Testis (tissue), 3 donors: Measurements from ENCODE around the gene PSMA3. TPM values are rescaled to one million over a fixed set of nuclear protein-coding genes. Genes with fewer than 3 reads are reported as not detected.

Experiments used
- DNase-seq: peaks from one replicate; pipeline ENCODE4 v3.0.0-alpha.2; 2019
- H3K27ac ChIP-seq, 2 donors: fragments of 200-600 bp; sonication (generic); one replicate each; pipeline ENCODE4 v1.5.1; 2019
- H3K27me3 ChIP-seq: fragments of 200-600 bp; sonication (generic); one replicate; pipeline ENCODE4 v1.5.1; 2019
- H3K36me3 ChIP-seq: fragments of 200-600 bp; sonication (generic); one replicate; pipeline ENCODE4 v1.5.1; 2017; ENCODE audit warnings: low read depth; ENCODE audit errors: missing control alignments
- H3K4me1 ChIP-seq: fragments of 200-600 bp; sonication (generic); one replicate; pipeline ENCODE4 v1.5.1; 2019
- H3K4me3 ChIP-seq, 2 donors: fragments of 200-600 bp; sonication (generic); one replicate each; pipeline ENCODE4 v1.5.1; 2017 to 2019
- H3K9me3 ChIP-seq: fragments of 200-600 bp; sonication (generic); one replicate; pipeline ENCODE4 v1.5.1; 2017
- POLR2A ChIP-seq: fragments of 450-650 bp; IDR thresholded peaks from one replicate; pipeline ENCODE4 v1.6.1; 2017; ENCODE audit warnings: antibody characterized with exemption, mild to moderate bottlenecking, moderate library complexity
- WGBS, 2 donors: methylation state at CpG; one replicate each; pipeline ENCODE4 v1.1.5; 2018; 5-methylcytosine and 5-hydroxymethylcytosine counted together
- intact Hi-C: fragments of 100-400 bp; cut with DNase I; formaldehyde crosslinking; loops from one replicate; pipeline ENCODE4 v1.15.1; 2023; ENCODE audit warnings: low total_unique reads
- polyA plus RNA-seq: library from polyadenylated mRNA; stranded (reverse); fragments of 350-450 nt; fragmentation: Illumina TruSeq; extraction: RNeasy Lipid Tissue Mini Kit (QIAGEN cat#74804); gene quantifications from one replicate; pipeline ENCODE4 v1.2.3, GENCODE V29; 2014; ENCODE audit warnings: low read depth, low replicate concordance; ENCODE audit not compliant: insufficient read depth
- total RNA-seq, 2 donors: library from RNA; depleted of rRNA; stranded (reverse); fragments of >200 nt; gene quantifications; one replicate each; pipeline ENCODE4 v1.2.3, GENCODE V29; 2016
- TF ChIP-seq, protein P1 (sequence below), 3 experiments: fragments of 450-650 bp in 2 of 3; fragments of 200-600 bp in 1 of 3; sonication (generic) in 1 of 3; IDR thresholded peaks; one replicate each; pipeline ENCODE4 v1.5.1; 2016 to 2019; ENCODE audit warnings: antibody characterized with exemption in 3 of 3, mild to moderate bottlenecking in 2 of 3, moderate library complexity in 1 of 3

PSMA3 gene
- total and polyA plus RNA-seq, 3 donors from 2014 or later: 84.0 to 88.7 (median 87.6) TPM

DNA sequence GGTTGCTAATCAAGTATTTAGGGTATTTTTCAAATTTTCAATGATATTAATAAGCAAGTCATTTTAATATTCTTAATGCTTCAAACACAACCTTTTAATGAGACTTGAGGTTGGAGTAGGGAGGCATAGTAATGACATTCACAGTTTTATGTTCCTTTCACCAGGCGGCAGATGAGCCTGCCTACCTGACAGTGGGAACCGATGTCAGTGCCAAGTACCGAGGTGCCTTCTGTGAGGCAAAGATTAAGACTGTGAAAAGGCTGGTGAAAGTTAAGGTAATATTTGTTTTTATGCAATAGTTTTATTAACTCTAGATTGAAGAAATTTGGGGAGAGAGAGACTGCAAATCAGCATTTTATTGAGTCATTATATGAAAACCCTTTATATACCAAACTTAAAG, 56.8 kb downstream of the PSMA3 start:
- H3K4me3 ChIP-seq: no peak overlapping the region
- no peaks in the 10 kb centered on the region for H3K36me3 ChIP-seq
- peaks cover 12% of the 10 kb centered on the region for H3K4me1 ChIP-seq
- no peaks in the 10 kb centered on the region for H3K27me3 ChIP-seq
- no peak for TF ChIP-seq POLR2A
- TF ChIP-seq, protein P1, sequence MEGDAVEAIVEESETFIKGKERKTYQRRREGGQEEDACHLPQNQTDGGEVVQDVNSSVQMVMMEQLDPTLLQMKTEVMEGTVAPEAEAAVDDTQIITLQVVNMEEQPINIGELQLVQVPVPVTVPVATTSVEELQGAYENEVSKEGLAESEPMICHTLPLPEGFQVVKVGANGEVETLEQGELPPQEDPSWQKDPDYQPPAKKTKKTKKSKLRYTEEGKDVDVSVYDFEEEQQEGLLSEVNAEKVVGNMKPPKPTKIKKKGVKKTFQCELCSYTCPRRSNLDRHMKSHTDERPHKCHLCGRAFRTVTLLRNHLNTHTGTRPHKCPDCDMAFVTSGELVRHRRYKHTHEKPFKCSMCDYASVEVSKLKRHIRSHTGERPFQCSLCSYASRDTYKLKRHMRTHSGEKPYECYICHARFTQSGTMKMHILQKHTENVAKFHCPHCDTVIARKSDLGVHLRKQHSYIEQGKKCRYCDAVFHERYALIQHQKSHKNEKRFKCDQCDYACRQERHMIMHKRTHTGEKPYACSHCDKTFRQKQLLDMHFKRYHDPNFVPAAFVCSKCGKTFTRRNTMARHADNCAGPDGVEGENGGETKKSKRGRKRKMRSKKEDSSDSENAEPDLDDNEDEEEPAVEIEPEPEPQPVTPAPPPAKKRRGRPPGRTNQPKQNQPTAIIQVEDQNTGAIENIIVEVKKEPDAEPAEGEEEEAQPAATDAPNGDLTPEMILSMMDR (IDR thresholded peaks at IDR 0.05): no peak
- DNase-seq: no peak
- WGBS, 2 donors: 78 to 92% methylated on average over 3 of the region's 3 CpGs
- intact Hi-C loops: no loop called here
- H3K27ac ChIP-seq: no peak overlapping the region
- H3K9me3 ChIP-seq: no peaks in the 10 kb centered on the region

DNA sequence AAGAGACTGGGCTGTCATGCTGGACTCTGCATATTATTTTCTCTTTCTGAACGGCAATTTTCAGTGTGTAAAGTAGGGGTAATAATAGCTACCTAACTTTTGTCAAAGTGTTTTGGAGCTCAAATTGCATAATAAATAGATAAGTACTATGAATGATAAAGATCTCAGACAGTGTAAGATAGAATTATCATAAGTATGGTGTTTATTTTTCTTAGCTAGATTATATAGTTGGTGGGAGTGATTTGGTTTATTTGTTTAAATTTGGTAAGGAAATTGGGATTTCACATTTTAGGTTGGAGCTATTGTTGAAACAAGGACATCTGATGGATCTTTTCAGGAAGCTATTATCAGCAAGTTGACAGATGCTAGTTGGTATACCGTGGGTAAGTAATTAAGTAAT, 61.1 kb downstream of the PSMA3 start:
- 73 to 82% methylated on average over 2 of the region's 2 CpGs for WGBS, 2 donors
- intact Hi-C loops: no loop called here
- no peak overlapping the region for H3K4me3 ChIP-seq
- H3K4me1 ChIP-seq: no peaks in the 10 kb centered on the region
- no peaks in the 10 kb centered on the region for H3K9me3 ChIP-seq
- no peak overlapping the region for H3K27ac ChIP-seq
- no peak for DNase-seq
- H3K36me3 ChIP-seq: no peaks in the 10 kb centered on the region
- no peak for TF ChIP-seq POLR2A
- TF ChIP-seq, protein P1 (IDR thresholded peaks at IDR 0.05): no peak
- H3K27me3 ChIP-seq: no peaks in the 10 kb centered on the region

DNA sequence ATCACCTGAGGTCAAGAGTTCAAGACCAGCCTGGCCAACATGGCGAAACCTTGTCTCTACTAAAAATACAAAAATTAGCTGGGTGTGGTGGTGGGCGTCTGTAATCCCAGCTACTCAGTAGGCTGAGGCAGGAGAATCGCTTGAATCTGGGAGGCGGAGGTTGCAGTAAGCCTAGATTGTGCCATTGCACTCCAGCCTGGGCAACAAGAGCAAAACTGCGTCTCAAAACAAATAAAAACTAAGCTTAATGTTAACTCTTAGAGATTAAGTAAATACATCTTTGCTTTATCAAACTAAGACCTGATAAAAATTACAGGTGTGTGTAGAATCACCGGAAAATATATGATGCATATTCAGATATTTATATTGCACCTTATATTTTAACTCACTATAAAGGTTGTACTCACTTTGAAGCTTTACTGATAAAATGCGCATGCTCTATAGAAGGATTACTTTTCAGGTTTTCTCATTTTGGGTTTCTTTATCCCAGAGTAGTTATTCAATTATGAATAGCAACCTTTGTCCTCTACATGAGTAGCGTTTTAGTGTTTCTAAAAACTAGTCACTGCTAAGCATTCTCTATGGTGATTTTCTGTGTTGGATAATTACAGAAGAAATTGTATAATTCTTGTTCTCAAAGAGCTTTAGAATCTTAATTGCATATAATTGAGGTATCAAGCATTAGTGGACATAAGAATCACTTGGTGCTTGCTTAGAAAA, 63.1 kb downstream of the PSMA3 start:
- WGBS, 2 donors: 88 to 90% methylated on average over 8 of the region's 8 CpGs
- TF ChIP-seq POLR2A: no peak
- TF ChIP-seq, protein P1 (IDR thresholded peaks at IDR 0.05): no peak

DNA sequence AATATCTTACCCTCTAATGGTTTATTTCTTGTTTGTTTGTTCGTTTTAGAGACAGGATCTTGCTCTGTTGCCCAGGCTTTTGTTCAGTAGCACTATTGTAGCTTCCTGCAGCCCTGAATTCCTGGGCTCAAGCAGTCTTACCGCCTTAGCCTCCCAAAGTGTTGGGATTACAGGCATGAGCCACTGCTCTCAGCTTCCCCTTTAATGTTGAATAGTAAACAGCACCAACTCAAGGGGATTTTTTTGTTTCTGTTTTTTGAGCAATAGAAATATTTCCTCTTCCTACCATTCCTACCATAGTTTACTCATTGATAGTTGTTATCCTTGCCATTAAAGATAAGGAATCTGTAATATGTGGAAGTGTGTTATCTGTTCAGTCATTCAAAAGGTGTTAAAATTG, 64.4 kb downstream of the PSMA3 start:
- Histone ChIP-seq H3K27me3 (no peaks in the 10 kb centered on the region), H3K4me1 (no peaks in the 10 kb centered on the region), H3K27ac (no peak overlapping the region), H3K4me3 (no peak overlapping the region), H3K9me3 (no peaks in the 10 kb centered on the region), H3K36me3 (no peaks in the 10 kb centered on the region)
- DNase-seq: no peak
- TF ChIP-seq, protein P1 (IDR thresholded peaks at IDR 0.05): no peak
- no peak for TF ChIP-seq POLR2A
- WGBS, 2 donors: 88 to 89% methylated on average over 2 of the region's 2 CpGs
- intact Hi-C loops: no loop called here

More for the DNA sequence above, 63.1 kb downstream of the PSMA3 start:
- Histone ChIP-seq H3K27ac (no peak overlapping the region), H3K36me3 (no peaks in the 10 kb centered on the region), H3K4me3 (no peak overlapping the region), H3K27me3 (no peaks in the 10 kb centered on the region), H3K4me1 (no peaks in the 10 kb centered on the region), H3K9me3 (no peaks in the 10 kb centered on the region)
- intact Hi-C loops: no loop called here
- DNase-seq: no peak

DNA sequence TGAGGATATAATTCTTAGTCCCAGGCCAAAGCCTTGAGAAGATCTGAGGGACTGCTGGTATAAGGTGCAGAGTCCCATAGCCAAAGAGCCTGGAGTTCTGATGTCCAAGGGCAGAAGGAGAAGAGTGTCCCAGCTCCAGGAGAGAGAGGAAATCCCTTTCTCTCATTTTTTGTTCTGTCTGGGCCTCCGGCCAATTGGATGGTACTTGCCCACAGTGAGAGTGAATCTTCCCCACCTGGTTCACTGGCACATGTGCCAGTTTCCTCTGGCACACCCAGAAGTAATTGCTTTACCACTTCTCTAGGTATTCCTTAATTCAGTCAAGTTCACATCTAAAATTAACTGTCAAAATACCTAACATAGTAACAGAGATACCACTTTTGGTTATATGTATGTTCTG, 69.1 kb downstream of the PSMA3 start:
- H3K36me3 ChIP-seq: no peaks in the 10 kb centered on the region
- no peak overlapping the region for H3K27ac ChIP-seq
- DNase-seq: no peak
- H3K27me3 ChIP-seq: no peaks in the 10 kb centered on the region
- no peak for TF ChIP-seq POLR2A
- TF ChIP-seq, protein P1 (IDR thresholded peaks at IDR 0.05): no peak
- no peaks in the 10 kb centered on the region for H3K4me1 ChIP-seq
- WGBS, 2 donors: 79 to 97% methylated on average over 1 of the region's 1 CpG
- H3K4me3 ChIP-seq: no peak overlapping the region
- intact Hi-C loops: no loop called here
- H3K9me3 ChIP-seq: no peaks in the 10 kb centered on the region
